CD14-positive monocyte (primary cell): ENCODE measurements around the gene CEP250. TPM values are rescaled to one million over a fixed set of nuclear protein-coding genes. Genes with fewer than 3 reads are reported as not detected.
A peak's percentile ranks its signal among the peaks of the same experiment; 100 is the strongest.

Experiments used
- DNase-seq, 3 donors: peaks; one replicate each; pipeline ENCODE4 v3.0.0-alpha.2; 2011 to 2022
- H2AFZ ChIP-seq: 2 replicates; pipeline ENCODE4 v1.6.0; 2012; ENCODE audit warnings: mild to moderate bottlenecking, low read depth, low read length, inconsistent platforms; ENCODE audit not compliant: insufficient read depth, poor library complexity, severe bottlenecking
- H3K27ac ChIP-seq, 2 donors: 1 replicate in 1 of 2; 2 replicates in 1 of 2; pipeline ENCODE4 v1.5.1; 2012 to 2013; ENCODE audit warnings: low read length in 2 of 2, control low read depth in 1 of 2, inconsistent platforms in 1 of 2, low read depth in 1 of 2, mild to moderate bottlenecking in 1 of 2
- H3K27me3 ChIP-seq, 2 donors: one replicate each; pipeline versions ENCODE4 v1.6.0 to v1.6.1; 2011 to 2013; ENCODE audit warnings: low read length in 2 of 2; ENCODE audit not compliant: control insufficient read depth in 2 of 2, insufficient read depth in 2 of 2
- H3K36me3 ChIP-seq, 2 donors: replicated peaks in 1 of 2; 1 replicate in 1 of 2; 2 replicates in 1 of 2; pipeline versions ENCODE4 v1.5.1 to v1.6.1; 2012 to 2013; ENCODE audit warnings: low read length in 2 of 2, control low read depth in 1 of 2, inconsistent platforms in 1 of 2, mild to moderate bottlenecking in 1 of 2; ENCODE audit not compliant: insufficient read depth in 2 of 2, control insufficient read depth in 1 of 2
- H3K4me1 ChIP-seq, 2 donors: 1 replicate in 1 of 2; 2 replicates in 1 of 2; pipeline versions ENCODE4 v1.5.1 to v1.6.1; 2012 to 2013; ENCODE audit warnings: low read length in 2 of 2, control low read depth in 1 of 2, inconsistent platforms in 1 of 2, mild to moderate bottlenecking in 1 of 2, moderate library complexity in 1 of 2; ENCODE audit not compliant: insufficient read depth in 2 of 2, control insufficient read depth in 1 of 2
- H3K4me2 ChIP-seq: replicated peaks from 2 replicates; pipeline ENCODE3; 2012; ENCODE audit warnings: low read length, moderate library complexity, mild to moderate bottlenecking; ENCODE audit not compliant: poor library complexity, severe bottlenecking; ENCODE audit errors: extremely low read depth
- H3K4me3 ChIP-seq, 3 experiments: fragments of 200-600 bp in 1 of 3; sonication (generic) in 1 of 3; replicated peaks in 1 of 3; 1 replicate in 2 of 3; 2 replicates in 1 of 3; pipeline ENCODE4 v1.5.1; 2011 to 2013; ENCODE audit warnings: low read length in 3 of 3, mild to moderate bottlenecking in 3 of 3, control low read depth in 2 of 3, low read depth in 2 of 3, inconsistent platforms in 1 of 3, moderate library complexity in 1 of 3
- H3K79me2 ChIP-seq: 2 replicates; pipeline ENCODE4 v1.6.0; 2012; ENCODE audit warnings: mild to moderate bottlenecking, control low read depth, inconsistent platforms, low read length, moderate library complexity; ENCODE audit not compliant: insufficient read depth
- H3K9ac ChIP-seq: 2 replicates; pipeline ENCODE4 v1.6.0; 2017; ENCODE audit warnings: low read length, mild to moderate bottlenecking; ENCODE audit not compliant: insufficient read depth, poor library complexity, severe bottlenecking
- H3K9me3 ChIP-seq, 2 donors: replicated peaks in 1 of 2; 1 replicate in 1 of 2; 2 replicates in 1 of 2; pipeline versions ENCODE4 v1.5.1 to v1.6.1; 2012 to 2013; ENCODE audit warnings: low read length in 2 of 2, control low read depth in 1 of 2; ENCODE audit not compliant: control insufficient read depth in 1 of 2, insufficient read depth in 1 of 2
- H4K20me1 ChIP-seq: 2 replicates; pipeline ENCODE4 v1.6.0; 2012; ENCODE audit warnings: mild to moderate bottlenecking, low read length, control low read depth, moderate library complexity; ENCODE audit not compliant: insufficient read depth
- H3K27ac Mint-ChIP-seq, 7 donors: one replicate each; pipeline ENCODE4 v1.8.0; 2020; ENCODE audit warnings: mild to moderate bottlenecking in 7 of 7, mixed read lengths in 7 of 7, moderate library complexity in 6 of 7, inconsistent platforms in 2 of 7
- H3K27me3 Mint-ChIP-seq, 3 donors: one replicate each; pipeline ENCODE4 v1.8.0; 2021 to 2022; ENCODE audit warnings: low read depth in 3 of 3, mild to moderate bottlenecking in 3 of 3, mixed read lengths in 3 of 3, moderate library complexity in 3 of 3, inconsistent platforms in 1 of 3
- H3K36me3 Mint-ChIP-seq, 2 donors: one replicate each; pipeline ENCODE4 v1.8.0; 2020; ENCODE audit warnings: mixed read lengths in 2 of 2, inconsistent platforms in 1 of 2, mild to moderate bottlenecking in 1 of 2
- H3K4me1 Mint-ChIP-seq: one replicate; pipeline ENCODE4 v1.8.0; 2020; ENCODE audit warnings: mild to moderate bottlenecking, mixed read lengths
- H3K4me3 Mint-ChIP-seq, 2 donors: one replicate each; pipeline ENCODE4 v1.8.0; 2020; ENCODE audit warnings: mild to moderate bottlenecking in 2 of 2, mixed read lengths in 2 of 2, moderate library complexity in 1 of 2
- H3K9me3 Mint-ChIP-seq, 7 donors: one replicate each; pipeline ENCODE4 v1.8.0; 2020 to 2022; ENCODE audit warnings: mixed read lengths in 7 of 7, mild to moderate bottlenecking in 6 of 7, moderate library complexity in 6 of 7, inconsistent platforms in 2 of 7
- CTCF ChIP-seq: fragments of 200-600 bp; IDR thresholded peaks from one replicate; pipeline ENCODE4 v1.8.0; 2022; ENCODE audit warnings: antibody characterized with exemption, mild to moderate bottlenecking
- WGBS: methylation state at CpG from one replicate; pipeline ENCODE4 v1.1.5; 2013; ENCODE audit warnings: missing lambda C conversion rate; ENCODE audit not compliant: insufficient coverage; 5-methylcytosine and 5-hydroxymethylcytosine counted together
- intact Hi-C, 2 donors: fragments of 100-400 bp; cut with micrococcal nuclease; formaldehyde crosslinking; loops; one replicate each; pipeline versions ENCODE4 v1.15.0 to v1.15.1; 2023
- polyA plus RNA-seq, 3 donors: library from polyadenylated mRNA; depleted of rRNA in 1 of 3; unstranded in 2 of 3; stranded (reverse) in 1 of 3; fragments of 300-500 nt in 2 of 3; fragments of >200 nt in 1 of 3; fragmentation: Illumina TruSeq in 2 of 3; gene quantifications; 1 replicate in 2 of 3; 2 replicates in 1 of 3; pipeline ENCODE4 v1.2.3, GENCODE V29; 2012 to 2021

The CEP250 gene
- polyA plus RNA-seq, 3 donors = 0.81 to 5.9 (median 1.2) TPM

- no peak for DNase-seq
- peak overlapping the region; percentile 90 for H3K4me2 ChIP-seq
- H3K27me3 ChIP-seq = no peaks in the 10 kb centered on the region
- Mint-ChIP-seq H3K4me3 (peak overlapping the region; percentile 88 to 93), H3K27me3 (peaks cover 0 to 1% (median 0%) of the 10 kb centered on the region in 3 donors), H3K36me3 (peaks cover 11 to 13% of the 10 kb centered on the region in 2 donors), H3K27ac (peak overlapping the region in 3 of 7 donors; percentile 85 to 94 (median 93)), H3K4me1 (peaks cover 15% of the 10 kb centered on the region), H3K9me3 (peaks cover 0 to 4% (median 0%) of the 10 kb centered on the region in 7 donors)
- WGBS = 52% methylated on average over 7 of the region's 13 CpGs
- H3K27ac ChIP-seq = no peak overlapping the region
- peaks cover 13 to 19% of the 10 kb centered on the region in 2 donors for H3K4me1 ChIP-seq
- peak overlapping the region; percentile 95 for H2AFZ ChIP-seq
- H3K36me3 ChIP-seq = peaks cover 0 to 12% of the 10 kb centered on the region in 2 donors
- H3K4me3 ChIP-seq = peak overlapping the region in 2 of 3 experiments; percentile 70 to 93
- peaks cover 4% of the 10 kb centered on the region for H3K79me2 ChIP-seq
- H3K9ac ChIP-seq = peak overlapping the region; percentile 91
- no peaks in the 10 kb centered on the region for H3K9me3 ChIP-seq
- H4K20me1 ChIP-seq = no peaks in the 10 kb centered on the region
- TF ChIP-seq CTCF = no peak
- intact Hi-C loops = no loop called here
These were observed 85.9 kb downstream of the CEP250 start for GRCh38 chr20:35541118-35541782.

GRCh38 chr20:35541783-35542662 lies 86.6 kb downstream of the CEP250 start, which contains the start of gene ERGIC3:
Gene ERGIC3, plus strand, starts transcription at chr20:35542078. Its CDS starts 20 bp downstream, at chr20:35542098.
- Mint-ChIP-seq H3K27ac (peak within 1 kb of the TSS; percentile 57 to 94 (median 90)), H3K9me3 (peaks cover 0 to 3% (median 0%) of the 10 kb centered on the region in 7 donors), H3K4me3 (peak within 1 kb of the TSS; percentile 88 to 93), H3K27me3 (peaks cover 0 to 1% (median 0%) of the 10 kb centered on the region in 3 donors), H3K4me1 (peaks cover 15% of the 10 kb centered on the region), H3K36me3 (peaks cover 11 to 13% of the 10 kb centered on the region in 2 donors)
- Histone ChIP-seq H2AFZ (peak within 1 kb of the TSS; percentile 95), H3K4me3 (peak within 1 kb of the TSS; percentile 70 to 93 (median 89)), H3K4me2 (peak within 1 kb of the TSS; percentile 90), H3K79me2 (peaks cover 4% of the 10 kb centered on the region), H3K9me3 (no peaks in the 10 kb centered on the region), H3K36me3 (peaks cover 0 to 19% of the 10 kb centered on the region in 2 donors), H3K4me1 (peaks cover 13 to 19% of the 10 kb centered on the region in 2 donors), H3K27me3 (no peaks in the 10 kb centered on the region), H3K9ac (peak within 1 kb of the TSS; percentile 91), H4K20me1 (no peaks in the 10 kb centered on the region), H3K27ac (peak within 1 kb of the TSS; percentile 40 to 90)
- 7% methylated on average over 53 of the region's 57 CpGs for WGBS
- intact Hi-C loops = loop anchor here in 1 of 2 donors (2.0 kb wide), 2 partner anchors 75 to 87 kb away; partner anchors contain the start of gene CEP250
- TF ChIP-seq CTCF = no peak
- DNase-seq = peak; percentile 93 to 96 (median 93)
